MG63 (cell line): Measurements from ENCODE around the gene USP16. TPM values are rescaled to one million over a fixed set of nuclear protein-coding genes. Genes with fewer than 3 reads are reported as not detected.
"Not testable (repeated sequence)": the region's sequence is repeated elsewhere in the genome, so short reads cannot be mapped to it uniquely, and the experiment has no call there.

Experiments
- DNase-seq: peaks from one replicate; pipeline ENCODE4 v3.0.0-alpha.2; 2020
- H3K27me3 ChIP-seq: fragments of 250-450 bp; sonication (Bioruptor Pico); 2 replicates; pipeline ENCODE4 v1.5.1; 2020; ENCODE audit warnings: mild to moderate bottlenecking, moderate library complexity
- H3K36me3 ChIP-seq: fragments of 250-450 bp; sonication (Bioruptor Pico); 2 replicates; pipeline ENCODE4 v1.5.1; 2020; ENCODE audit warnings: mild to moderate bottlenecking, moderate library complexity
- H3K4me3 ChIP-seq: fragments of 250-450 bp; sonication (Bioruptor Pico); 2 replicates; pipeline ENCODE4 v1.5.1; 2020; ENCODE audit warnings: mild to moderate bottlenecking, moderate library complexity
- H3K9me3 ChIP-seq: fragments of 250-450 bp; sonication (Bioruptor Pico); 2 replicates; pipeline ENCODE4 v1.5.1; 2020; ENCODE audit warnings: mild to moderate bottlenecking, moderate library complexity
- total RNA-seq: library from RNA; depleted of rRNA; stranded (reverse); fragments of >200 nt; shearing (Covaris generic); gene quantifications from 2 replicates; pipeline ENCODE4 v1.2.3, GENCODE V29; 2014; ENCODE audit warnings: low replicate concordance

Gene USP16
- total RNA-seq, 1 experiment from 2014 or later: 27.8 TPM

- Histone ChIP-seq H3K4me3 (peak overlapping the region; percentile 96), H3K9me3 (no peaks in the 10 kb centered on the region; the same call in 1 of the 2 replicates), H3K36me3 (peaks cover 38% of the 10 kb centered on the region), H3K27me3 (no peaks in the 10 kb centered on the region)
- no peak for DNase-seq
Measured at GRCh38 chr21:29074007-29074376, 49.5 kb downstream of the USP16 start.

- Histone ChIP-seq H3K36me3 (peaks cover 31% of the 10 kb centered on the region), H3K9me3 (no peaks in the 10 kb centered on the region; the same call in 1 of the 2 replicates), H3K27me3 (no peaks in the 10 kb centered on the region), H3K4me3 (no peak overlapping the region)
- no peak for DNase-seq
Measured at GRCh38 chr21:29074783-29075182, 50.3 kb downstream of the USP16 start.

GRCh38 chr21:29075706-29076466, 51.4 kb downstream of the USP16 start:
- DNase-seq: no peak
- Histone ChIP-seq H3K36me3 (peaks cover 20% of the 10 kb centered on the region), H3K27me3 (no peaks in the 10 kb centered on the region), H3K4me3 (no peak overlapping the region), H3K9me3 (no peaks in the 10 kb centered on the region; the same call in 1 of the 2 replicates)

GRCh38 chr21:29076731-29077640, 52.5 kb downstream of the USP16 start:
- peak; percentile 13 for DNase-seq
- not testable (repeated sequence) for H3K9me3 ChIP-seq, H3K4me3 ChIP-seq, H3K27me3 ChIP-seq
- peaks cover 13% of the 10 kb centered on the region; the same call in 1 of the 2 replicates for H3K36me3 ChIP-seq

GRCh38 chr21:29077651-29078090, 53.2 kb downstream of the USP16 start:
- Histone ChIP-seq H3K4me3 (no peak overlapping the region), H3K27me3 (no peaks in the 10 kb centered on the region), H3K9me3 (no peaks in the 10 kb centered on the region), H3K36me3 (peaks cover 7% of the 10 kb centered on the region; the same call in 1 of the 2 replicates)
- DNase-seq: no peak

GRCh38 chr21:29078869-29079767, 54.6 kb downstream of the USP16 start:
- H3K36me3 ChIP-seq: no peaks in the 10 kb centered on the region
- peak; percentile 22 for DNase-seq
- no peak overlapping the region for H3K4me3 ChIP-seq
- no peaks in the 10 kb centered on the region for H3K27me3 ChIP-seq
- no peaks in the 10 kb centered on the region; the same call in 1 of the 2 replicates for H3K9me3 ChIP-seq

- Histone ChIP-seq H3K4me3 (no peak overlapping the region), H3K27me3 (no peaks in the 10 kb centered on the region), H3K36me3 (no peaks in the 10 kb centered on the region), H3K9me3 (no peaks in the 10 kb centered on the region; the same call in 1 of the 2 replicates)
- DNase-seq: peak; percentile 58
Measured at GRCh38 chr21:29080454-29080941, 56.0 kb downstream of the USP16 start.

GRCh38 chr21:29082046-29082815, 57.8 kb downstream of the USP16 start:
- Histone ChIP-seq H3K9me3 (no peaks in the 10 kb centered on the region; the same call in 1 of the 2 replicates), H3K4me3 (no peak overlapping the region), H3K27me3 (no peaks in the 10 kb centered on the region), H3K36me3 (no peaks in the 10 kb centered on the region)
- no peak for DNase-seq

GRCh38 chr21:29083306-29083705, 58.8 kb downstream of the USP16 start:
- Histone ChIP-seq H3K4me3 (no peak overlapping the region), H3K9me3 (no peaks in the 10 kb centered on the region; the same call in 1 of the 2 replicates), H3K27me3 (no peaks in the 10 kb centered on the region), H3K36me3 (no peaks in the 10 kb centered on the region)
- no peak for DNase-seq

- no peak overlapping the region for H3K4me3 ChIP-seq
- H3K27me3 ChIP-seq: no peaks in the 10 kb centered on the region
- H3K36me3 ChIP-seq: no peaks in the 10 kb centered on the region
- no peak for DNase-seq
- H3K9me3 ChIP-seq: no peaks in the 10 kb centered on the region; the same call in 1 of the 2 replicates
Measured at GRCh38 chr21:29084372-29084771, 59.9 kb downstream of the USP16 start.

GRCh38 chr21:29085106-29085752, 60.8 kb downstream of the USP16 start:
- DNase-seq: no peak
- Histone ChIP-seq H3K27me3 (no peaks in the 10 kb centered on the region), H3K4me3 (no peak overlapping the region), H3K36me3 (no peaks in the 10 kb centered on the region), H3K9me3 (no peaks in the 10 kb centered on the region; the same call in 1 of the 2 replicates)

- Histone ChIP-seq H3K4me3 (no peak overlapping the region), H3K36me3 (no peaks in the 10 kb centered on the region), H3K9me3 (no peaks in the 10 kb centered on the region), H3K27me3 (no peaks in the 10 kb centered on the region)
- no peak for DNase-seq
Measured at GRCh38 chr21:29091033-29091432, 66.6 kb downstream of the USP16 start.

- DNase-seq: peak; percentile 24
- H3K36me3 ChIP-seq: no peaks in the 10 kb centered on the region
- H3K9me3 ChIP-seq: no peaks in the 10 kb centered on the region
- no peak overlapping the region for H3K4me3 ChIP-seq
- no peaks in the 10 kb centered on the region for H3K27me3 ChIP-seq
Measured at GRCh38 chr21:29092102-29092959, 67.9 kb downstream of the USP16 start.

- Histone ChIP-seq H3K9me3 (no peaks in the 10 kb centered on the region), H3K36me3 (no peaks in the 10 kb centered on the region), H3K4me3 (no peak overlapping the region), H3K27me3 (no peaks in the 10 kb centered on the region)
- no peak for DNase-seq
Measured at GRCh38 chr21:29096218-29097015, 71.9 kb downstream of the USP16 start.
